Retinal pigment epithelial cell (primary cell): Measurements from ENCODE around the gene LMO2.

Experiments
- DNase-seq: peaks from one replicate; pipeline ENCODE4 v3.0.0-alpha.2; 2010; ENCODE audit warnings: low read depth
- H3K4me3 ChIP-seq: 2 replicates; pipeline ENCODE4 v1.5.1; 2011; ENCODE audit warnings: mild to moderate bottlenecking, low read length, control low read depth, moderate library complexity
- CTCF ChIP-seq: conservative IDR thresholded peaks from 2 replicates; pipeline ENCODE4 v1.5.1; 2011; ENCODE audit warnings: low read depth, low read length, control low read depth, inconsistent platforms

Gene LMO2

GRCh38 chr11:33880979-33881378, 10.9 kb downstream of the LMO2 start:
- no peak overlapping the region for H3K4me3 ChIP-seq
- no peak for TF ChIP-seq CTCF
- DNase-seq = no peak

GRCh38 chr11:33879375-33879774, 12.5 kb downstream of the LMO2 start:
- H3K4me3 ChIP-seq = no peak overlapping the region
- TF ChIP-seq CTCF = no peak
- DNase-seq = no peak

- H3K4me3 ChIP-seq = no peak overlapping the region
- no peak for DNase-seq
- no peak for TF ChIP-seq CTCF
Observed at GRCh38 chr11:33877038-33877437, 14.8 kb downstream of the LMO2 start.

- no peak for DNase-seq
- H3K4me3 ChIP-seq = no peak overlapping the region
- no peak for TF ChIP-seq CTCF
Observed at GRCh38 chr11:33875621-33876294, 16.1 kb downstream of the LMO2 start.

GRCh38 chr11:33874910-33875490, 16.9 kb downstream of the LMO2 start:
- no peak for DNase-seq
- TF ChIP-seq CTCF = no peak
- H3K4me3 ChIP-seq = no peak overlapping the region

- TF ChIP-seq CTCF = no peak
- no peak for DNase-seq
Observed at GRCh38 chr11:33874433-33874832, 17.4 kb downstream of the LMO2 start.

More at GRCh38 chr11:33874433-33874832, 17.4 kb downstream of the LMO2 start:
- H3K4me3 ChIP-seq = no peak overlapping the region
